Pons (tissue), 1 donor: ENCODE data around the gene ATM.
"Not testable (repeated sequence)": the region's sequence is repeated elsewhere in the genome, so short reads cannot be mapped to it uniquely, and the experiment has no call there.

Experiments used
- DNase-seq: peaks from one replicate; pipeline ENCODE4 v3.0.0-alpha.2; 2016; ENCODE audit warnings: low spot score

Gene ATM

DNA sequence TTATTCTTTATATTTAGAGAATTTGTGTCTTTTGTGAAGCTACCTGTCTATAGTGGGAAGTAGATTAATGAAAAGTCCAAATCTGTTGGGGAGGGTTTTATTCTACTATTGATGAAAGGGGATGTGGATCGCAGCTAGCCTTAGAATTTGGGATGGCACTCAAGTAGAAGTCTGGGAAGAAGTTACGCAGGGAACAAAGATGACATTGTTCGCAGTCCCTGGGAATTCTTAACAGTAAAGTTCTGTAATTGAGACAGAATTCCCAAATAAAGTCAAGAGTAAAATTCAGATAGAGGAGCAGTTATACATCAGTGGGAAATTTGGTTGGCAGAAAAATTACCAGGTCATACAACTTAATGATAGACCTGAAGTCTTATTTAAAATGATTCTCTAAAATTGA is 64.1 kb downstream of the ATM start:
- no peak for DNase-seq

DNA sequence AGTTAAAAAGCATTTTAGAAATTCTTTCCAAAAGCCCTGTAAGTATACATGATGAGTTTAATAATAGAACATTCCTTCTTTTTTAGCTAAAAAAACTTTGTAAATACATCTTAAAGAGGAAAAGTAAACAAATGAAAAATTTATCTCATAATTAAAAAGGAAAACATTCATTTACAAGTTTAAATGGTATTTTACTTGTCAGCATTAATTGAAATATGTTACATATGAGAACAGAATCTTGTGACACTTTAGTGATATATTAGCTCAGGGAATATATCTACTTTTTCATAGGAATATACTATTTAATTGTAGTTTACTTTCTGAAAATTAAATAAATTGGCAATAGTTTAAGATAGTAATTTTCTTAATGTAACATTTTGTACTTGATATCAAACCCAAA is 66.2 kb downstream of the ATM start:
- not testable (repeated sequence) for DNase-seq

DNA sequence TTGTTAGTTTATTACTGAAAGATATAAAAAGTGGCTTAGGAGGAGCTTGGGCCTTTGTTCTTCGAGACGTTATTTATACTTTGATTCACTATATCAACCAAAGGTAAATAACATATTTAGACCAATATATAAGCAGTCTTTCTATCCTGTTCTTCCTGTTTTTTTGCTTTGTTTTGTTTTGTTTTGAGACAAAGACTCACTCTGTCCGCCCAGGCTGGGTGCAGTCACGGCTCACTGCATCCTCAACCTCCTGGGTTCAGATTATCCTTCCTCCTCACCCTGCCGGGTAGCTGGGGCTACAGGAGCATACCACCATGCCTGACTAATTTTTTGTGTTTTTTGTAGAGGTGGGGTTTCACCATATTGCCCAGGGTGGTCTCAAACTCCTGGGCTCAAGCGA is 66.8 kb downstream of the ATM start:
- DNase-seq: peak; percentile 35

DNA sequence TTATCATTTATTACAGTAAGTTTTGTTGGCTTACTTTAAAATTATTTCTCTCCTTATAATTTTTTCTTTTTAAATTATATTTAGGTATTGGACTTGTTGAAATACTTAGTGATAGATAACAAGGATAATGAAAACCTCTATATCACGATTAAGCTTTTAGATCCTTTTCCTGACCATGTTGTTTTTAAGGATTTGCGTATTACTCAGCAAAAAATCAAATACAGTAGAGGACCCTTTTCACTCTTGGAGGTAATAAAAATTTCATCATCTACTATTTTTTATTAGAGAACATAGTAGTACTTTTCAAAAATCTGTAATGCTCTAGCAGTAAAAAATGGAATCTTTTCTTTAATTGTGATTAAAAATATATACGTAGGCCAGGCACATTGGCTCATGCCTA is 70.4 kb downstream of the ATM start:
- DNase-seq: no peak

DNA sequence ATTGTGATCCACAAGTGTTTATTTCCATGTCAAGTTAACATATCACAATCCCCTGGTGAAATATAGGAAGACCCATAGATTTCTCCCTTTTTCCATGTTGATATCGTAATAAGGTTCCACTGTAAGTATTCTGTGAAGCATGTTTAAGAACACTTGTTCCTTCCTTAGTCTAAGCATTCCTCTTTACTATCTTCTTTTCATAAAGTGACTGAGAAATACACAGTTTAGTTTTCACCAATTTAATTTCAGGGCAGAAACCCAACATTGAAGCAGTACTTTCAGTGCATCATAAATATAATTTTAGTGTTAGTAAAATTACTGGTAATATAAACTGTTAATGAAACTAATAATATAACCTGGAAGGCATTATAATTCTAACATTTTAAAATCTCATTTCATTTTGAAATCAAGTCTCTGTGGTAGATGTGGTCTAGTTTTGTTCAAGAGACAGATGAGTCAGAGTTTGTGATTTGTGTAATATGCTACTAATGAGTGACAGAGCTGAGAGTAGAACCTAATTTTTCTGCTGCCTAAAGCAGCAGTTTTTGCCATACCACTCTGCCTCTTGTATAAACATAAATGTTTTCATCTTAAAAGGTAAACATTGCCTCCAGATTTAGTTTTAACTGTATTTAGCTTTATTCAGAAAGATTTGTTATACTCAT is 79.4 kb downstream of the ATM start:
- DNase-seq: no peak

DNA sequence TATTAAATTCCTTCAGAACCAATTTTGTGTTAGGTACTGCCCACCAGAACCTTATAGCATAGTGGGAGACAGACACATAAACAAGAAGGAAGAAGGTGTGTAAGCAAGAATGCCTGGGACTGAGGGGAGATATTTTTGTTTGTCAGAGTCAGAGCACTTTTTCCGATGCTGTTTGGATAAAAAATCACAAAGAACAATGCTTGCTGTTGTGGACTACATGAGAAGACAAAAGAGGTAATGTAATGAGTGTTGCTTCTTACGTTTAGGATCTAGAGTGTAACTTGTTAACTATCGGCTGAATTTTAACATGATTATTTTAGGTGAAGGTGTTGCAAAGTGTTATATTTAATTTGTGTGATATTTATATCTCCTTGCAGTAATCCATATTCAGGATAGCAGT is 84.9 kb downstream of the ATM start:
- DNase-seq: peak; percentile 89

DNA sequence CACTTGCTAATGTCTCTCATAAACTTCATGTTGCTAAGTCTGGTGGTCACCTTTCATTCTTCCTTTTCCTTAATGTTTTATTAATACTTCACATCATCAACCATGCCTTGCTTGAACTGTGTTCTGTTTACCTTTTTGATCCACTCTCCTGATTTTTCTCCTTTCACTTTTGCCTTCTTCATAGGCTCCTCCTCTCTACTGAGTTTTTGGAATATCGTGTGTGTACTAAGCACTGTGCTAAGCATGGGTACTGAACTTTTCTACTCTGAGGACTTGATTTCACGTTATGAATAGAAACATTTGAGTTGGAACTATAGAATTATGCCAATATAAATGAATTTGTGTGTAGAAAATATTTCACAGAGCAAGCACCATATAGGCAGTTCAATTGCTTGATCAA is 90.6 kb downstream of the ATM start:
- DNase-seq: no peak

DNA sequence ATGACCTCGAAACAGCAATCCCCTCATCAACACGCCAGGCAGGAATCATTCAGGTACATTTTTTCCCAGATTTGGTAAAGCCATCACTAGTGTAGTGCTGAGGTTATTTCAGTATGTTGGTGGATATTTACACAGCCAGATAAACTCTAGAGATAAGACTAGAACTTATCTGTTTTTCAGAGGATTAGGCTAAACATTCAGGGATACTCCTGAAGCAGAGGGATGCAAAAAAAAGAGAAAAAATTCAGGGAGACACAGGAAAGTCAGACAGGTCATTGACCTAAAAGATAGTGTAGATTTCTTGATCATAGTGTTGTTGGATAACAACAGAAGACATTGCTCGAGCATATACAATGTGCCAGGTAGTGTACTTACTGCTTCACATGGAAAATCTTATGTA is 93.2 kb downstream of the ATM start:
- DNase-seq: no peak

DNA sequence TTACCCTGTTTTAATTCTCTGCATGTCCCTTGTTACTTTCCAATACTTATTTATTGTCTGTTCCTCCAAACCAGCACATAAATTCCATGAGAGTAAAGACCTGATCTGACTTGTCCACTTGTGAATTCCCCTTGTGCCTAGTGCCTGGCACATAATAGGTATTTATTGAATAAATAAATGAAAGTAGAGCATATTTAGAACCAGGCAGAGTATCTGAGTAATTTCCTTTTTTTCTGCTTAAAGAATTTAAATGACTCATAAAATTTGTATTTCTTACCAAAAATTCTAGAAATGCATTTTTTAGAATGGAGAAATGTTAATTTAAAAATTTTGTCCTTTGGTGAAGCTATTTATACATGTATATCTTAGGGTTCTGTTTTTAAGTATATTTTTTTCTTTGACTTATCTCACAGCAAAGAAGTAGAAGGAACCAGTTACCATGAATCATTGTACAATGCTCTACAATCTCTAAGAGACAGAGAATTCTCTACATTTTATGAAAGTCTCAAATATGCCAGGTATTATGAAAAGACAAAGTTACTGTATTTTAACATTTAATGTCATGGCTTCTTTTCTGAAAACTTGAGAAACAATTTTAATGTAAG is 96.8 kb downstream of the ATM start:
- DNase-seq: no peak

DNA sequence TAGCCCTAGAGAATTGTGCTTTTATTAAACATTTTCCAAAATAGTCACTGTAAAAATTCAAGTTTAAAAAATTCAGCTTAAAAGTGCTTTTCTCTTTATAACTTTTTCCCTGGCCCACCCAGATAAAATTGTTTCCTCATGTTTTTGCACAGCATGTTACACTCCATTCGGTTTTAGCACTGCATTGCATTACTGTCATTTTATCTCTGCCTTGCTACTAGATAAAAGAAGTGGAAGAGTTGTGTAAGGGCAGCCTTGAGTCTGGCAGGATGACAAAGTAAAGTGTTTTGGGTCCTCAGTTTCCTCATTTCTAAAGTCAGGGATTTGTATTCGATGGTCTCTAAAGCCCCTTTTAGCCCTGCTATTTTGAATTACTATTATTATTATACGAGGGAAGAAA is 99.8 kb downstream of the ATM start:
- no peak for DNase-seq

DNA sequence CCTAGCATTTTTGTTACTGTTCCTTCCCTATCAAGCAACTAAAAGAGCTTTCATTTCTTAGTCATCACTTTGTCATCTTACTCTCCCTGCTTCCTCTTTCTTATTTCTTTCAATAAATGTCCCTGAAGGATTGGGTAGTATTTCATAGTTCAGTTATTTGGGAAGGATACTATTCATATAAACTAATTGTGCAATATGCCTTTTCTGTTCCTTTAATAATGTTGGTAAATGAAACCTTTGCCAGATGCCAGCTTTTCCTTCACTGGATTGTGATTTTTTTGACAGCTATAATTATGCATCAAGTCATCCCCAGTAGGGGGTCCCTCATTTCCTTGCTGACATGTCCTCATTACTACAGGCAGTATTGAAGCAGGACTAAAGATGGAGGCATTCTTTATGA is 101.7 kb downstream of the ATM start:
- DNase-seq: no peak

DNA sequence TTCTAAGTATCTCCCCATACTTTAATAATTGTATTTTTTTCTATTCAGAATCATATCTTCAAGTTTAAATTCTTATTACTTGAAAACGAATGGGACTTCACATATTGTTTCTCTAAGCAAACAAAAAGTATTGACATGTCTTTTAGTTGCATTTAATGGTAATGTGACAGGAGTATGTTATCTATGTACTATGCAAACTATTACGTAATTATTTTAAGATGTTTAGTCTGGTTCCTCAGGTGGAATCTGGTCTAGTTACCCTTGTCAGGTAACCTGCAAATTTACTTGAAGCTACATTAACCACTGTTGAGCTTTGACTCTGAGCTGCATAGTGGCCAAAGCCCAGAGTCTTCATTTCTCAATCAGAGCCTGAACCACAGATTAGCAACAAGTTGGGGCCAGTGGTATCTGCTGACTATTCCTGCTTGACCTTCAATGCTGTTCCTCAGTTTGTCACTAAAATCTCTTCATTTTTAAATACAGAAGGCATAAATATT is 110.6 kb downstream of the ATM start:
- DNase-seq: no peak

DNA sequence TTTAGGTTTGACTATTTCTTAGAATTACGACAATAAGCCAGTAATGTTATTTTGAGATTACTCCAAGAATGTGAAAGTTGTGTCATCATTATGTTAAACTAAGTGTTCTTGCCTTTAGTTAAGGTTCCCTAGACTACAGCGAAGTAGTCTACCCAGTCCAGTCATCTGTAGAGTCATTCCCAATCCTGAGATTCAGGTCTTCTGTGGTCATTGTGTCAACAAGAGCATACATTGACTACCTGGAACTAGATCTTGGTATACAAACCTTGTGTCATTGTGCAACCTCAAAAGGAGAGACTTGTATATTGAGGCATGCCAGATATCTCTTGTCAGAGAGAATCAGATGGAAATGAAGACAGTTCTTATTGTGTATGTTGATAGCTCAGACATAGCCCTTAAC is 115.9 kb downstream of the ATM start:
- DNase-seq: no peak

DNA sequence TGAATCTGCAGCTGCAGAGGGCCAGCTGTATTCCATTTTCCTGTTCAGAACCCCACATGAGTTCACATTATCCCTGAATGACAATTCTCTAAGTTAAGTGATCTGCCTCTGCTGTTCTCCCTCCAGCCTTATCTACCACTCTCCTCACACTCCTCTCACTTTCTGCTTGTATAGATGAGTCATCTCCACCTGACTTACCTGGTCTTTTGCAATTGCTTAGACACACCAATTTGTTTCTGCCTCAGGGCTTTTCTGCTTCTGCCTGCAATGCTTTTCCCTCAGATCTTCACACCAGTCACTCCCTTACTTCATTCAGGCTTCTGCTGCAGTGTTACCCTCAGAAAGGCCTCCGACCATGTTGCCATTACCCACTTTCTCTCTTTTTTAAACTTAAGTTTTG is 118.1 kb downstream of the ATM start:
- DNase-seq: no peak

DNA sequence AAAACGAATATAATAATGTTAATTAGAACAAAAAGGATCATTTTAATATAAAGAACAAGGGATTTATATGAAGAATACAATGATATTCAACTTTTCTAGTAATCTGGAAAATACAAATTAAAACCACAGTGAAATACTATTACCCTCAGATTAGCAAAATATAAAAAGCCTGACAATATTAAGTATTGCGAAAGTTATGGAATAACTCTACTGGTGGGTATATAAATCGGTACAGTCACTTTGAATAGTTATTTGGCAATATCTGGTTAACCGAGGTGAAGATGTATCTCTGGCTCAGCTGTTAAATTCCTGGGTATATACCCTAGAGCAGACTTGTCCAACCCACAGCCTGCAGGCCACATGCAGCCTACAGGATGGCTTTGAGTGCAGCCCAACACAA is 118.8 kb downstream of the ATM start:
- no peak for DNase-seq

DNA sequence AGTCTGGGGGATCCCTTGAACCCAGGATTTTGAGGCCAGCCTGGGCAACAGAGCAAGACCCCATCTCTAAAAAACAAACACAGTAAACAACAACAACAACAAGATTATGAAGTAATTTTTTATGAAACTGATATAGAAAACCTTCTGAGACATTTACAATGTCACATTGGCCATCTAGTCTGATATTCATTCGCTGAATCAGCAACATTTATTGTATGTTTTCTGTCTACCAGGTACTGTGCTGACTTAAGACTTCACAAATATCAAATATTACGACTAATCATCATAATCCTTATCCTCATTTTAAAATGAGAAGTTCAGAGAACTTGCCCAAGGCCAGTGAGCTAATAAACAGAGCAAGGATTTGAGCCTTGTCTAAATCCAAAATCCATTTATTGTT is 120.8 kb downstream of the ATM start:
- no peak for DNase-seq

DNA sequence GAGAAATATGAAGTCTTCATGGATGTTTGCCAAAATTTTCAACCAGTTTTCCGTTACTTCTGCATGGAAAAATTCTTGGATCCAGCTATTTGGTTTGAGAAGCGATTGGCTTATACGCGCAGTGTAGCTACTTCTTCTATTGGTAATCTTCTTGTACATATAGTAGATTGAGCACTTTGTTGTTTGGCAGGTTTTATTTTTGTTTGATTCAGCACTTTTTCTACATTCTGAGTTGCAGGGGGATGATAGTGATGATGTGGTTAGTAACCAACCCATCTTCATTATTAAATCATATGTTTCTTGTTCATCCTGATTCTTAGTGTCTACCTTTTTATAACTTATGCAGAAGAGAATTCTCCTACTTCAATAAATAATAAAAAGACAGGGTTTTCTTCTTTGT is 122.9 kb downstream of the ATM start:
- DNase-seq: no peak

DNA sequence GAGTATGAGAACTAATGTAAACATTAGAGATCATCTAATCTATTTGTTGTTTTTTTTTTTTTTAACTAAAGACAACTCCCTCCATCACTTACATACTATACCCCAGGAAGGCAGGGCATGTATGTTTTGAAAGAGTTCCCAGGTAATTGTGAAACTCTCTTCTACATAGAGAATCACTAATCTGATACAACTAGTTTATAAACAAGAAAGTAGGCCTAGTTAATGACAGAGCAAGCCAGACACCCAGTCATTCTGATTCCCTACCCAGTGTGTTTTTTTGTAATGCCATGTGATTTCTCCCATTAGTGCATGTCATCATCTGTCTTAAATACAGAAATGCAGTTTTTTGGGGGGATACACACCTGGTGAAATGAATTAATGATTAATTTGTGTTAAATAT is 123.6 kb downstream of the ATM start:
- no peak for DNase-seq

DNA sequence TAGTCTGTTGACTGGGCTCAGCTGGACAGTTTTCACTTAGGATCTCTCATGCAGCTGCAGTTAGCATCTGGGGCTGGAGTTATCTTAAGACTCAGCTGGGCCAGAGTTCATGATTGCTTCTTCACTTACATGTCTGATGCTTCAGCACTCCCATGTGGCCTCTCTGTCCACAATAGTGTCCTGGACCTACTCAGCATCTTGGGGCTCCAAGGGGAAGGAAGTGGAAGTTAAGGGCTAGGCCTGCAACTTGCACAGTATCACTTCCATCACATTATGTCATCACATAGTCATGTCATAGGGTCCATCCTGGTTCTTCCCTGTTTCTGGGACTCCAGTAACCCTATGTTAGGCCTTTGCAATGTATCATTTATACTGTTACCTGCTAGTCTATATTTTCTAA is 128.6 kb downstream of the ATM start:
- DNase-seq: no peak

DNA sequence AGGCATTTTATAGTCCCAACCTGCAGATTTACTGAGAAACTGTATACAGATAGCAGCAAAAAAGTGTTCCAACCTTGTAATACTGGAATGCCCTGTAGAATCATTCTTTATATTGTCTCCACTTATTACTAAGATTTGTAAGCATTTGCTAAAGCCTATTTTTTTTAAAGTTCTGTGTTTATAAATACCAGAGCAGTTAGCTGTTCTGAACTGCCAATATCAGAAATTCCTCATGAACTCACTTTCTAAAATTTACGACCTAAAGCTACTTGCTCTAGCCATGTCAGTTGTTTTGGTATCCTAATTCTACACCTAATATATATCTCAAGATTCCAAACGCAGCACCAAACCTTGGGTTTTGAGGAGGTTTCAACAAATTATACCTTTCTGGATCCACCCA is 141.3 kb downstream of the ATM start:
- no peak for DNase-seq

DNA sequence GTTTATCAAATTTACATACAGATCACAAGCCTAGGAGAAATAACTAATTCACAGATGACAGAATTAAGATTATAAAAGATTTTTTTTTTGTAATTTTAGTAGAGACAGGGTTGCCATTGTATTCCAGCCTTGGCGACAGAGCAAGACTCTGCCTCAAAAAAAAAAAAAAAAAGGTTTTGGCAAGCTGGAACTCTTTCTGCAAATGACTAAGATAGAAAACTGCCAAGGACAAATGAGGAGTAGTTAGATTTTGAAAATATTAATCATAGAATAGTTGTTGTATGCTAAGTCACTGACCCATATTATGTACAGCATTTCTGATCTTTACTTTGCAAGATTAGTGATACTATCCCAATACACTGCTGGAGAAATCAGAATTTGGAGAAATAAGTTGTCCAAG is 145.3 kb downstream of the ATM start:
- DNase-seq: peak; percentile 21

DNA sequence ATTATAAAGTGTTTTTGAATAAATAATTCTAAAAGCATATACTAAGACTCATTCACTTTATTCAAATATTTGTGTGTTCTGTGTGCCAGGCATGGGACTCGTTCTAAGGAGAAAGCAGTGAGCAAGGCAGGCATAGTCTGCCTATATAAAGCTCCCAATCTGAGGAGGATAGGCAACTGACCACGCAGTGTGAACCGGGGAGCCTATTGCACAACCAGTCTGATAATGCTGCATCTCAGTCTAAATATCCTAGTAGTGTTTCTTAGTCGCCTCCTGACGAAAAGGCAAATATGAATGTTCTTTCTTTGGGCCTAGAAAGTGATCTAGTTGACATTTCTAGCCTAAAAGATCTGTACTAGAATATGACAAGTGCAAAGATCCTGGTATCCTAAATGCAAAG is 146.2 kb downstream of the ATM start:
- no peak for DNase-seq

DNA sequence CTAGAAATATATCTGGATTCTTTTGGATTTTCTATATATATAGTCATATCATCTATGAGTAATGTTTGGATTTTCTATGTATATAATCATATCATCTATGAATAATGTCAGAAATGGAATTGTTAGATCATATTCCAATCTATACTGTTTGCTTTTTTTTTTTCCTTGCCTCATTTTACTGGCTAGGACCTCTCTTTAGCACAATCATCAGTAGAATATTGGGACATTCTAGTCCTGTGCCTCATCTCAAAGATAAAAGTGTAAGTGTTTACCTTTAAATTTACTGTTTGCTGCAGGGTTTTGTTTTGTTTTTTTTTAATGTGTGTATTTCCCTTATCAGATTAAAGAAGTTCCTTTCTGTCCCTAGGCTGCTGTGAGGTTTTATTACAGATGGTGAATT is 147.4 kb downstream of the ATM start:
- no peak for DNase-seq

DNA sequence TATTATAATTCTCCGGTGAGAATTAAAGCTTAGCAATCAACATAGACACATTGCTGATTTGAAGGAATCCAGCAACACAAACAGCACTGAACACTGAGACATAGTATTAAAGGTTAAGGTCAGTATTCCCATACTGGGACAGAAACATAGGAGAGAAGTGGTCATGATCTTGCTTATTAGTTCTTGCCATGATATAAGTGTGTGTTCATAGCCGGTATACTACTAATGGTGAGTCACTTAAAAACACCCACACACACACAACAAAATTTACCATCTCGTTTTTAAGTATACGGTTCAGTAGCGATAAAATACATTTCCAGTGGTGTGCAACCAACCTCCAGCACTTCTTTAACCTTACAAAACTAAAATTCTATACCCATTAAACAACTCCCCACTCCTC is 148.1 kb downstream of the ATM start:
- no peak for DNase-seq
